Karpas-422 (cell line): ENCODE results near the gene CDKN2AIP. TPM values are rescaled to one million over a fixed set of nuclear protein-coding genes. Genes with fewer than 3 reads are reported as not detected.

Experiments
- total RNA-seq: library from RNA; depleted of rRNA; stranded (reverse); fragments of >200 nt; shearing (Covaris generic); gene quantifications from 2 replicates; pipeline ENCODE4 v1.2.3, GENCODE V29; 2014; ENCODE audit warnings: low replicate concordance; rRNA removed

The CDKN2AIP gene
- total RNA-seq, 1 experiment from 2014 or later, result 16.8 TPM

Other genes with a start within 250 kb of the CDKN2AIP start
- gene CLDN22, start 124.4 kb upstream of the CDKN2AIP start, total RNA-seq, result not detected in 2 replicates
- not detected in 2 replicates for gene CLDN24, start 122.2 kb upstream of the CDKN2AIP start, total RNA-seq
- 5.4 and 7.5 TPM in 2 replicates for gene ING2, start 60.4 kb downstream of the CDKN2AIP start, total RNA-seq
- gene RWDD4, start 214.5 kb downstream of the CDKN2AIP start, total RNA-seq, result 10.6 and 16.9 TPM in 2 replicates
- gene TRAPPC11, start 214.7 kb downstream of the CDKN2AIP start, total RNA-seq, result 32.5 and 34.5 TPM in 2 replicates